IMR-90 (cell line): Measurements from ENCODE around the gene NECAB2. TPM values are rescaled to one million over a fixed set of nuclear protein-coding genes. Genes with fewer than 3 reads are reported as not detected.

ENCODE experiments used
- ATAC-seq: fragments of 200-7000 bp; cut with Tn5 transposase; 2 replicates; pipeline ENCODE4 v1.9.1; 2020; ENCODE audit warnings: low read depth, mild to moderate bottlenecking, moderate library complexity
- BruUV-seq: library from RNA; stranded (reverse); fragments of 400-500 nt; replicated peaks from 2 replicates; lab custom pipeline; 2021; lab: Mats Ljungman, UMichigan
- CTCF ChIA-PET: fragments of 300-600 bp; formaldehyde crosslinking; extraction: SDS; loops from one replicate; lab custom pipeline; 2021; ENCODE audit warnings: antibody characterized with exemption; lab: Yijun Ruan, JAX
- POLR2A ChIA-PET: fragments of 300-600 bp; sonication (Branson Sonifier 250); formaldehyde crosslinking; loops from one replicate; lab custom pipeline; 2022; ENCODE audit warnings: antibody characterized with exemption; ENCODE audit not compliant: unreplicated experiment; lab: Charles Lee
- DNase-seq: peaks from one replicate; pipeline ENCODE4 v3.0.0; 2013
- H2AFZ ChIP-seq: replicated peaks from 2 replicates; pipeline ENCODE3; 2013; ENCODE audit warnings: low read length, mild to moderate bottlenecking; ENCODE audit not compliant: poor library complexity
- H2AK5ac ChIP-seq: 2 replicates; pipeline ENCODE4 v1.6.1; 2013; ENCODE audit warnings: low read depth, low read length, inconsistent platforms
- H2AK9ac ChIP-seq: replicated peaks from 2 replicates; pipeline ENCODE3; 2013; ENCODE audit warnings: mild to moderate bottlenecking, low read depth, low read length, moderate library complexity; ENCODE audit not compliant: poor library complexity
- H2BK120ac ChIP-seq: 2 replicates; pipeline ENCODE4 v1.6.1; 2013; ENCODE audit warnings: low read depth, low read length, inconsistent platforms
- H2BK15ac ChIP-seq: 3 replicates; pipeline ENCODE4 v1.6.1; 2013; ENCODE audit warnings: low read depth, low read length, inconsistent platforms
- H2BK20ac ChIP-seq: 2 replicates; pipeline ENCODE4 v1.6.1; 2013; ENCODE audit warnings: low read depth, mild to moderate bottlenecking, inconsistent platforms, low read length, moderate library complexity
- H2BK5ac ChIP-seq: 2 replicates; pipeline ENCODE4 v1.6.1; 2013; ENCODE audit warnings: mild to moderate bottlenecking, low read depth, low read length, inconsistent platforms; ENCODE audit not compliant: poor library complexity, severe bottlenecking
- H3K14ac ChIP-seq: replicated peaks from 2 replicates; pipeline ENCODE4 v1.6.1; 2013; ENCODE audit warnings: low read depth, low read length, inconsistent platforms
- H3K18ac ChIP-seq: 2 replicates; pipeline ENCODE4 v1.6.1; 2013; ENCODE audit warnings: low read depth, low read length, control low read depth
- H3K23ac ChIP-seq: 2 replicates; pipeline ENCODE4 v1.6.1; 2013; ENCODE audit warnings: low read depth, low read length, inconsistent platforms
- H3K27ac ChIP-seq: 2 replicates; pipeline ENCODE4 v1.5.1; 2013; ENCODE audit warnings: mild to moderate bottlenecking, control low read depth, low read length; ENCODE audit not compliant: insufficient read depth
- H3K27me3 ChIP-seq: 2 replicates; pipeline ENCODE4 v1.6.1; 2013; ENCODE audit warnings: low read length; ENCODE audit not compliant: control insufficient read depth, insufficient read depth
- H3K36me3 ChIP-seq: 2 replicates; pipeline ENCODE4 v1.6.1; 2013; ENCODE audit warnings: low read length, mixed read lengths; ENCODE audit not compliant: control insufficient read depth, insufficient read depth
- H3K4ac ChIP-seq: 2 replicates; pipeline ENCODE4 v1.6.1; 2013; ENCODE audit warnings: low read depth, low read length, inconsistent platforms
- H3K4me1 ChIP-seq: 2 replicates; pipeline ENCODE4 v1.6.1; 2013; ENCODE audit warnings: low read length, mixed read lengths; ENCODE audit not compliant: control insufficient read depth, insufficient read depth
- H3K4me2 ChIP-seq: 2 replicates; pipeline ENCODE4 v1.6.1; 2013; ENCODE audit warnings: low read depth, mild to moderate bottlenecking, control low read depth, low read length, moderate library complexity
- H3K4me3 ChIP-seq: 2 replicates; pipeline ENCODE4 v1.5.1; 2013; ENCODE audit warnings: low read depth, mild to moderate bottlenecking, control low read depth, low read length, moderate library complexity; ENCODE audit not compliant: insufficient read depth
- H3K56ac ChIP-seq: 2 replicates; pipeline ENCODE4 v1.6.1; 2013; ENCODE audit warnings: low read length, inconsistent platforms; ENCODE audit not compliant: insufficient read depth; ENCODE audit errors: extremely low read depth
- H3K79me1 ChIP-seq, 2 experiments: 2 replicates each; pipeline ENCODE4 v1.6.1; 2013; ENCODE audit warnings: low read length in 2 of 2, inconsistent platforms in 1 of 2, low read depth in 1 of 2
- H3K9ac ChIP-seq: 2 replicates; pipeline ENCODE4 v1.6.1; 2013; ENCODE audit warnings: low read depth, low read length, control low read depth
- H3K9me1 ChIP-seq: 2 replicates; pipeline ENCODE4 v1.6.1; 2013; ENCODE audit warnings: low read length, inconsistent platforms; ENCODE audit not compliant: insufficient read depth
- H3K9me3 ChIP-seq: 2 replicates; pipeline ENCODE4 v1.6.1; 2013; ENCODE audit warnings: low read length; ENCODE audit not compliant: control insufficient read depth, insufficient read depth
- H4K20me1 ChIP-seq: 2 replicates; pipeline ENCODE4 v1.6.1; 2013; ENCODE audit warnings: low read length, inconsistent platforms; ENCODE audit not compliant: insufficient read depth
- H4K5ac ChIP-seq: 2 replicates; pipeline ENCODE4 v1.6.1; 2013; ENCODE audit warnings: mild to moderate bottlenecking, low read depth, low read length, control low read depth
- H4K8ac ChIP-seq, 2 experiments: 2 replicates each; pipeline ENCODE4 v1.6.1; 2013; ENCODE audit warnings: low read depth in 2 of 2, low read length in 2 of 2, control low read depth in 1 of 2, inconsistent platforms in 1 of 2
- H4K91ac ChIP-seq: 2 replicates; pipeline ENCODE4 v1.6.1; 2013; ENCODE audit warnings: low read depth, low read length, inconsistent platforms; ENCODE audit not compliant: insufficient read depth
- BHLHE40 ChIP-seq: fragments of 150-350 bp; IDR thresholded peaks from 2 replicates; pipeline ENCODE4 v1.6.1; 2016; ENCODE audit warnings: mild to moderate bottlenecking, low read depth, low read length
- CHD1 ChIP-seq: IDR thresholded peaks from 2 replicates; pipeline ENCODE4 v1.6.1; 2012; ENCODE audit warnings: low read depth, low read length, improper control_type of control experiment
- CTCF ChIP-seq: conservative IDR thresholded peaks from 2 replicates; pipeline ENCODE4 v1.5.1; 2012; ENCODE audit warnings: mild to moderate bottlenecking, low read depth, low read length, improper control_type of control experiment
- FOS ChIP-seq: fragments of 150-350 bp; IDR thresholded peaks from 2 replicates; pipeline ENCODE4 v1.6.1; 2016; ENCODE audit warnings: low read depth, low read length
- MAZ ChIP-seq: IDR thresholded peaks from 2 replicates; pipeline ENCODE4 v1.6.1; 2012; ENCODE audit warnings: low read depth, mild to moderate bottlenecking, low read length, improper control_type of control experiment, moderate library complexity, borderline replicate concordance
- MXI1 ChIP-seq: IDR thresholded peaks from 2 replicates; pipeline ENCODE4 v1.6.1; 2012; ENCODE audit warnings: low read depth, mild to moderate bottlenecking, low read length, moderate library complexity, borderline replicate concordance
- NFE2L2 ChIP-seq: fragments of 150-350 bp; IDR thresholded peaks from 2 replicates; pipeline ENCODE4 v1.6.1; 2016; ENCODE audit warnings: low read depth, mild to moderate bottlenecking, low read length
- POLR2A ChIP-seq: IDR thresholded peaks from 2 replicates; pipeline ENCODE4 v1.6.1; 2012; ENCODE audit warnings: mild to moderate bottlenecking, low read depth, low read length
- RCOR1 ChIP-seq: IDR thresholded peaks from 2 replicates; pipeline ENCODE4 v1.6.1; 2012; ENCODE audit warnings: mild to moderate bottlenecking, low read length, improper control_type of control experiment; ENCODE audit not compliant: insufficient replicate concordance
- RFX5 ChIP-seq: IDR thresholded peaks from 2 replicates; pipeline ENCODE4 v1.8.0; 2012; ENCODE audit warnings: low read depth, mild to moderate bottlenecking, low read length, moderate library complexity
- SMC3 ChIP-seq: fragments of 150-350 bp; IDR thresholded peaks from 2 replicates; pipeline ENCODE4 v1.6.1; 2016; ENCODE audit warnings: low read depth, mild to moderate bottlenecking, antibody characterized with exemption, low read length, moderate library complexity
- WGBS, 2 experiments: methylation state at CpG; one replicate each; pipeline versions ENCODE4 v1.1.5 to v1.1.7; 2013; ENCODE audit warnings: missing lambda C conversion rate in 2 of 2; ENCODE audit not compliant: insufficient read length in 1 of 2; ENCODE audit errors: extremely low coverage in 2 of 2; 5-methylcytosine and 5-hydroxymethylcytosine counted together
- dilution Hi-C: fragments of 300-500 bp; cut with HindIII; formaldehyde crosslinking; loops from one replicate; pipeline ENCODE4 v1.14.3; 2018; ENCODE audit warnings: low sequenced_read_pairs; ENCODE audit not compliant: unreplicated experiment
- in situ Hi-C: fragments of 300-500 bp; cut with MboI; formaldehyde crosslinking; loops from 3 replicates; pipeline ENCODE4 v1.14.3; 2019; ENCODE audit warnings: low sequenced_read_pairs, inconsistent platforms, mixed read lengths
- intact Hi-C: fragments of 100-400 bp; cut with micrococcal nuclease; formaldehyde crosslinking; loops from 2 replicates; pipeline ENCODE4 v1.10.0; 2022
- polyA plus RNA-seq, 3 experiments: library from polyadenylated mRNA; depleted of rRNA; stranded (reverse); fragments of >200 nt; gene quantifications; 2 replicates each; pipeline ENCODE4 v1.2.3, GENCODE V29; 2012; ENCODE audit warnings: low replicate concordance in 1 of 3
- total RNA-seq: library from RNA; depleted of rRNA; stranded (reverse); fragments of >200 nt; gene quantifications from 2 replicates; pipeline ENCODE4 v1.2.3, GENCODE V29; 2012

Gene NECAB2
- total and polyA plus RNA-seq, 2 of the 4 experiments (the other 2 are of a cell fraction) = 0.27 TPM; not detected in 1

- in situ Hi-C loops = no loop called here
- dilution Hi-C loops = no loop called here
Observed at GRCh38 chr16:83942074-83942473, 26.0 kb upstream of the NECAB2 start.

More at GRCh38 chr16:83942074-83942473, 26.0 kb upstream of the NECAB2 start:
- H3K27ac ChIP-seq = no peak overlapping the region
- no peak overlapping the region for H3K56ac ChIP-seq
- TF ChIP-seq CHD1 (no peak), FOS (no peak), MXI1 (no peak), SMC3 (no peak), RCOR1 (no peak), POLR2A (no peak), CTCF (no peak), BHLHE40 (no peak), RFX5 (no peak), MAZ (no peak), NFE2L2 (no peak)
- no peak overlapping the region for H4K91ac ChIP-seq
- no peak for ATAC-seq
- H2BK15ac ChIP-seq = no peak overlapping the region
- ChIA-PET POLR2A (no interaction called here), CTCF (no interaction called here)
- no peaks in the 10 kb centered on the region for H3K4me1 ChIP-seq
- intact Hi-C loops = no loop called here
- no peak for DNase-seq
- no peak overlapping the region for H3K18ac ChIP-seq
- H3K27me3 ChIP-seq = no peaks in the 10 kb centered on the region
- no peaks in the 10 kb centered on the region; the same call in 1 of the 2 replicates for H3K9me1 ChIP-seq
- H3K14ac ChIP-seq = no peak overlapping the region
- no peaks in the 10 kb centered on the region for H4K20me1 ChIP-seq
- no peak overlapping the region for H2AK9ac ChIP-seq
- no peak overlapping the region for H4K5ac ChIP-seq
- no peak overlapping the region for H2BK5ac ChIP-seq
- H3K23ac ChIP-seq = no peak overlapping the region
- no peak overlapping the region for H4K8ac ChIP-seq
- WGBS, 2 experiments = 93% methylated on average over 9 of the region's 14 CpGs; no CpG with 5 or more reads in 1 of the 2 experiments
- H3K9me3 ChIP-seq = no peaks in the 10 kb centered on the region
- H2AFZ ChIP-seq = no peak overlapping the region
- H2AK5ac ChIP-seq = no peak overlapping the region
- no peaks in the 10 kb centered on the region for H3K36me3 ChIP-seq
- H3K4me3 ChIP-seq = no peak overlapping the region
- H3K79me1 ChIP-seq = no peaks in the 10 kb centered on the region
- no peak overlapping the region for H2BK20ac ChIP-seq
- no peak overlapping the region for H2BK120ac ChIP-seq
- BruUV-seq = no TSS peak
- H3K9ac ChIP-seq = no peak overlapping the region
- no peak overlapping the region for H3K4me2 ChIP-seq
- H3K4ac ChIP-seq = no peak overlapping the region
